GM13977 (cell line): Measurements from ENCODE around the gene IFITM1.
"Not testable (repeated sequence)": the region's sequence is repeated elsewhere in the genome, so short reads cannot be mapped to it uniquely, and the experiment has no call there.

Experiments
- DNase-seq: peaks from one replicate; pipeline ENCODE4 v3.0.0; 2012; ENCODE audit warnings: low spot score
- in situ Hi-C: fragments of 300-500 bp; cut with MboI; formaldehyde crosslinking; loops from one replicate; pipeline ENCODE4 v1.12.0; 2022; ENCODE audit warnings: low sequenced_read_pairs, low pct_unique_long_range_greater_than_20kb, mixed read lengths, inconsistent platforms; ENCODE audit not compliant: unreplicated experiment
- TF ChIP-seq, protein P1 (sequence below): IDR thresholded peaks from 2 replicates; pipeline ENCODE4 v1.5.1; 2012; ENCODE audit warnings: mild to moderate bottlenecking, control low read depth; ENCODE audit not compliant: insufficient read depth; ENCODE audit errors: extremely low read depth, missing control alignments

Gene IFITM1

DNA sequence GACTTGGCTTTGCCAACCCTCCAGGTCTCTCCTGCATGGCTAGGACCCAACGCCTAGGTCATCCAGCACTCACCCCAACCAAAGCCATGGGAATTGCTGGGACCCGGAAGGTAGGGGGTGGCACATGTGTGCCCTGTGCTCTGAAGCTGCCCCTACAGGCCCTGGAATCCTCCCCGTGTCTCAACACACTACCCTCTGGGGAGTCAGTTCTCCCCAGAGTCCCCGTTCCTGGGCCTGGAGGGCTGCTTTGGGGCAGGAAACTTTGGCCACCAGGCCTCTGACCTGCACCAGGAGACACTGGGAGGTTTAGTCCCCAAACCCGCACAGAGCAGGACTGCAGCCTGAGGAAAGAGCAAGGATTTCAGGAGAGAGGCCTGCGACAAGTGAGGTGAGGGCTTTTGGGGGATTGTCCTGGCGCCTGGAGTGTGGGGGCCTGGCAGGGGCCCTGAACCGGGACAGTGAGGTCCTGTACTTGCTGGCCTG is 495 bp upstream of the IFITM1 start:
- in situ Hi-C loops, result no loop called here
- no peak for DNase-seq
- TF ChIP-seq, protein P1, sequence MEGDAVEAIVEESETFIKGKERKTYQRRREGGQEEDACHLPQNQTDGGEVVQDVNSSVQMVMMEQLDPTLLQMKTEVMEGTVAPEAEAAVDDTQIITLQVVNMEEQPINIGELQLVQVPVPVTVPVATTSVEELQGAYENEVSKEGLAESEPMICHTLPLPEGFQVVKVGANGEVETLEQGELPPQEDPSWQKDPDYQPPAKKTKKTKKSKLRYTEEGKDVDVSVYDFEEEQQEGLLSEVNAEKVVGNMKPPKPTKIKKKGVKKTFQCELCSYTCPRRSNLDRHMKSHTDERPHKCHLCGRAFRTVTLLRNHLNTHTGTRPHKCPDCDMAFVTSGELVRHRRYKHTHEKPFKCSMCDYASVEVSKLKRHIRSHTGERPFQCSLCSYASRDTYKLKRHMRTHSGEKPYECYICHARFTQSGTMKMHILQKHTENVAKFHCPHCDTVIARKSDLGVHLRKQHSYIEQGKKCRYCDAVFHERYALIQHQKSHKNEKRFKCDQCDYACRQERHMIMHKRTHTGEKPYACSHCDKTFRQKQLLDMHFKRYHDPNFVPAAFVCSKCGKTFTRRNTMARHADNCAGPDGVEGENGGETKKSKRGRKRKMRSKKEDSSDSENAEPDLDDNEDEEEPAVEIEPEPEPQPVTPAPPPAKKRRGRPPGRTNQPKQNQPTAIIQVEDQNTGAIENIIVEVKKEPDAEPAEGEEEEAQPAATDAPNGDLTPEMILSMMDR, result no peak

DNA sequence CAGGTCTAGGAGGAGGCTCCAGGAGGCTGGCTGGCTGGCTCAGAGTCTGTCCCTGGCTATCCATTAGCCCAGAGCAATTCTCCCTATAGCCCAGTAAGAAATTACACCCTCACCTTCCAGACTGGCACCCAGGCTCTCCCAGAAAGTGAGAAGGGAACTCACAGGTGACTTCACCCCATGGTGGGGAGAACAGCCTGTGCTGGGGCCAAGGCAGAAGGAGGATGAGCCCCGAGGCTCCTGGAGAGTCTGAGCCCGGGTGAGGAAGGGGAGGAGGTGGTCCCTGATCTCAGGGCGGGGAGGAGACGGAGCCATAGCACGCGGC is 675 bp downstream of the IFITM1 start:
- in situ Hi-C loops, DNase-seq: not testable (repeated sequence)

DNA sequence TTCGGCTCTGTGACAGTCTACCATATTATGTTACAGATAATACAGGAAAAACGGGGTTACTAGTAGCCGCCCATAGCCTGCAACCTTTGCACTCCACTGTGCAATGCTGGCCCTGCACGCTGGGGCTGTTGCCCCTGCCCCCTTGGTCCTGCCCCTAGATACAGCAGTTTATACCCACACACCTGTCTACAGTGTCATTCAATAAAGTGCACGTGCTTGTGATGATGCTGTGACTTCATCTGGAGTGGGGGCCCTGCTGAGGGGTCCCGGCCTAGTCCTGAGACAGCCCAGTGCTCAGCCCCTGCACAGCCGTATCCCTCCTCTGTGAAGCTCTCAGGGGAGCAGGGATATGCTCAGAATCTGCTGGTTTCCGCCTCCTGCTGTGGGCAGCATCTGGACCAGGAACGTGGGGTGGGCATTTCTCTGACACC is 1.2 kb downstream of the IFITM1 start:
- in situ Hi-C loops, result no loop called here
- TF ChIP-seq, protein P1, result no peak
- DNase-seq, result no peak

DNA sequence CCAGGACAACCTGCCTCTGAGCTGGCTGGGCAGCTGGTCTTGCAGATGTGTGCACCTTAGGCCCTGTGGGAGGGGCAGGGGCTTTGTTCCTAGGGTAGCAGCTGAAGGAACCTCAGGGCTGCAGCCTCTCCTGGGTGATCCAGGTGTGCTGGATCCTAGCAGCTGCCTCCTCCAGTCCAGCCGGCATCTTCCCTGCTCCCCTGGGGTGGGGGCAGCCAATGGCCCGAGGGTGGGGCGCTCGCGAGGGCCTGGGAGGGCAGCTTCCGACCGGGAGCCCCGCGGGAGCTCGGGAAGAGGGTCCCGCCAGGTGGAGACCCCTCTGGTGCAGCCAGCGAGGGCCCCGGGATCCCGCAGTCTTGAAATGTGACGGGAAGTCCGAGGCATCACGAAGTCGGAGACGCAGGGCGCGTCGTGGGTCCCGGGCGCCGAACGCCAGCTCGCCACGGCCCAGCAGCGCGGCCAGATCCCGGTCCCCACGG is 1.7 kb downstream of the IFITM1 start:
- no peak for DNase-seq
- TF ChIP-seq, protein P1, result no peak
- in situ Hi-C loops, result no loop called here

DNA sequence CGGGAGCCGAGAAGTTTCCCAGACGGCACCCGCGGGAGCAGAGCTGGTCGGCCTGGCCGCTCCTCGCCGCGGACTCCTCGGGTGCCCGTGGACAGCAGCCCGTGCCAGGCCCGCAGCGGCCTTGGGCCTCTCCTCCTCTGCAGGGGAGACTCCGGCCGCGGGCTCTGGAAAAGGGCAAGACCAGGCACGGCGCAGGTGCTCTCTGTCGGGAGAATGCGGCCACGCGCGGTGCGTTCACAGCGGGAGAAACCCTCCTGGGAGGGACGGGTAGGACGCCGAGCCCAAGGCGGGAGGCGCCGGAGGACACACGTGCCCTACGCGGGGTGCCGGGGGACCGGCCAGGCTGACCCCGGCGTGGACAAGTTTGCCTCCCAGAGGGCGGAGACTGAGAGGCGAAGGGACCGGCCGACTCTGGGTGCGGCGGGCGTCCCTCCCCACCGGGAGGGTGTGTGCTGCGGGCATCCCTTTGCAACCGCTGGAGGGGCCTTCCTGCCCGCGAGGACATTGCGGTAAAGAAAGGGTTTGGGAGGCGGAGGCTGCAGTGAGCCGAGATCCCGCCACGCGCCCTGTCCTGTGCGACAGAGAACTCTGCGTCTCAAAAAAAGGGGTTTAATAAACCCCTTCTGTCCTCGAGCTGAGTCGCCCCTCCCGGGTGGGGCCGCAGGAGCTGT is 2.3 kb downstream of the IFITM1 start:
- TF ChIP-seq, protein P1, result no peak
- in situ Hi-C loops, result no loop called here
- no peak for DNase-seq

DNA sequence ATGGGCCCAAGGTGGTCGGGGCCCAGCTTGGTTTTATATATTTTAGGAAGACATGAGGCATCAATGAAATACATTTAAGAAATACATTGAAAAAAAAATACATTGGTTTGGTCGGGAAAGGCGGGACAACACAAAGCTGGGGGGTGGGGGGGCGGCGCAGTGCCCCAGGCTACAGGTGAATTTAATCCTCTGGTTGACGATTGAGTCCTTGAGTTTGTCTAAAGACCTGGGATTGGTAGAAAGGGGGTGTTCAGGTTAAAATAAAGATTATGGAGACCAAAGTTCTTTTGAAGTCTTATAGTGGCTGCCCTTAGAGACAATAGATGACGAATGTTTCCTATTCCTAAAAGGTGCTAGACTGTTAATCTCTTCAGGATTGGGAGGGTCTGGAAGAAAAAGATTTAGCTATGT is 3.1 kb downstream of the IFITM1 start:
- in situ Hi-C loops, result no loop called here
- no peak for DNase-seq
- TF ChIP-seq, protein P1, result no peak

DNA sequence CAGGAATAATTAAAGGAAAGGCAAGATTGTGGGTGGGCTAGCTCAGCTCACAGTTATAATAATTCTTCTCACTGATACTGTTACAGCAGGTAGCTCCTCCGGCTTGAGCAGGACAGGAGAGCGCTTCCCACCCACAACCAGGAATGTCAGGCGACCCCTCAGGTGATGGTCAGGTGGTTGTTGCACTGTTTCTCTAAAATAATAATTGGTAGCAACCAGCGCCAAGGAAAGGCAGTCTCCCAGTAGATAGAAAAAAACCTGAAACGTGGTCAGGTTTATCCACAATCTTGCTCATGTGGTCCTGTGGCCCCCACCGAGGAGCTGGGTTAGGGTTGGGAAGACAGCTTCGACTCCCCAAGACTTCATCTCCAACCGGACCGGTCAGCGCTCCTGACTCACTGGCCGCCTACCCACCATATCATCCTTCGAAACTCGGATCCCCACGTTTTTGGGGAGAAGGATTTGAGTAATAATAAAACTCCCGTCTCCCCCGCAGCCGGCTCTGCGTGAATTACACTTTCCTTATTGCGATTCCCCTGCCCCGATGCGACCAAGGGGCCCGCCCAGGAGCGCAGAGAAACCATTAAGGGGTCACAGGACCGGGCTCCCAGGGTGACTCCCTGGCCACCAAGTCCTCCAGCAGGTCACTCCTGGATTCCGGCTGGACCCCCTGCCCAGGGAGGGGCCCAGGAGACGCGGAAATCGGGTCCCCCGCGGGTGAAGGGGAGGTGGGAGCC is 4.0 kb downstream of the IFITM1 start:
- in situ Hi-C loops, DNase-seq: not testable (repeated sequence)

DNA sequence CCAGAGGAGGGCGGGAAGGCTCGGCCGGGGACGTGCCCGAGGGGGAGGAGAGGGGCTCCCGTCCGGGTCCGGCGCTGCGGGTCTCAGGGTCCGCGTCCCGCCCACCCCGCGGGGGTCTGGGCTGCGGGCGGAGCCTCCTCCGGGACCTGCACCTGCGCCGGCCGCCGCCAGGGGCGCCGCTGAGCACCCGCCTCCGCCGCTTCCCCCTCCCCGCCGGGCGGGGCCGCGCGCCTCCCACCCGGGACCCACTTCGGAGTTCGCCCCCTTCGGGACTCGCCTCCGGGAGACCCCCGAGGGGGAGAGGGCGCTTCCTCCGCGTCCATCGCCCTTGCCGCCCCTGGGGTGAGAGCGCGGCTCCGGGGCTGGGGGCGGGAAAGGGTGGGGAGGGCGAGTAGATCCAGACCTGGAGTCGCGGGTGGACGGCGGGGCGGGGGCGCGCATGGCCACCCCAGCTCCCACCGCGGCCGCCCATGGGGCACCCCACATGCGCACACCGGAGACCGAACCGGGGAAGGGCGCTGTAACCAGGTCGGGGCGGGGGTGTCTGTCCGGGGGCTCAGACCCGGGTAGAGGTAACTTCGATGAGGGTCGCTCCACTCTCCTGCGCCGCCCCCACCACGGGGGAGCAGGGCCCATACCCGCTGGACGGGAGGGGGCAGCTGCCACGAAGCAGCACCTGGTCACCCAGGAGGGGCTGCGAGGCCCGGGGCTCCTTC is 4.7 kb downstream of the IFITM1 start:
- DNase-seq, in situ Hi-C loops: not testable (repeated sequence)

DNA sequence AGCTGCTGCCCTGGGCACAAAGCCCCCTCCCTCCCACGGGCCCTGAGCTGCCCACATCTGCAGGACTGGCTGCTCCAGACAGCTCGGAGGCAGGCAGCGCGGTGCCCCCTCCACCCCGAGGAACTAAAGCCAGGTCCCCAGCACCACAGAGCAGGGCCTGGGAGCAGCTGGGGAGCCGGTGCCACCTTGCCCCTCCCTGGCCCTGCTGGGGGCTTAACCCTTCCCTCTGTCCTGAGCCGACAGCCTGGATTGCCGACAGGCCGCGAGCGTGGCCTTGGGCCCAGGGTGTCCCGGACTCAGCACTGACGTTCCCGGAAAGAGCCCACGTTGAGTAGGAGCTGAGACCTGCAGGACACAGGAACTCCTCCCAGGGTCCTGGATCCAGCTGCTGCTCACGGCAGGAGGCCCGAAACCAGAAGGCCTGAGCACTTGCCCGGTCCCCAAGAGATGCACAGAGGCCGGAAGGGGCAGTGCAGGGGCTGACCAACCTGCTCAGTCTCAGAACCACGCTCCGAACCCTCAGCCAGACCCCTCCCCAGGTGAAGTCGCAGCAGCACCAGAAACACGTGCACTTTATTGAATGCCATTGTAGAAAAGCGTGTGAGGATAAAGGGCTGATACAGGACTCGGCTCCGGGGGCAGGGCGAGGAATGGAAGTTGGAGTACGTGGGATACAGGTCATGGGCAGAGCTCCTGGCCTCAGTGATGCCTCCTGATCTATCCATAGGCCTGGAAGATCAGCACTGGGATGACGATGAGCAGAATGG is 5.5 kb downstream of the IFITM1 start:
- in situ Hi-C loops, DNase-seq: not testable (repeated sequence)

DNA sequence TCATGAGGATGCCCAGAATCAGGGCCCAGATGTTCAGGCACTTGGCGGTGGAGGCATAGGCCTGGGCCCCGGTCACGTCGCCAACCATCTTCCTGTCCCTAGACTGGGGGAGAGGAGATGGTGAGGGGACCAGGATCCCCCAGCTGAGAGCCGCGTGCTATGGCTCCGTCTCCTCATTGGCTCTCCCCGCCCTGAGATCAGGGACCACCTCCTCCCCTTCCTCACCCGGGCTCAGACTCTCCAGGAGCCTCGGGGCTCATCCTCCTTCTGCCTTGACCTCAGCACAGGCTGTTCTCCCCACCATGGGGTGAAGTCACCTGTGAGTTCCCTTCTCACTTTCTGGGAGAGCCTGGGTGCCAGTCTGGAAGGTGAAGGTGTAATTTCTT is 6.0 kb downstream of the IFITM1 start:
- DNase-seq, in situ Hi-C loops: not testable (repeated sequence)
